Measurements from ENCODE around the gene ASB4.
"Not testable (repeated sequence)": the region's sequence is repeated elsewhere in the genome, so short reads cannot be mapped to it uniquely, and the experiment has no call there.

The ASB4 gene

DNA sequence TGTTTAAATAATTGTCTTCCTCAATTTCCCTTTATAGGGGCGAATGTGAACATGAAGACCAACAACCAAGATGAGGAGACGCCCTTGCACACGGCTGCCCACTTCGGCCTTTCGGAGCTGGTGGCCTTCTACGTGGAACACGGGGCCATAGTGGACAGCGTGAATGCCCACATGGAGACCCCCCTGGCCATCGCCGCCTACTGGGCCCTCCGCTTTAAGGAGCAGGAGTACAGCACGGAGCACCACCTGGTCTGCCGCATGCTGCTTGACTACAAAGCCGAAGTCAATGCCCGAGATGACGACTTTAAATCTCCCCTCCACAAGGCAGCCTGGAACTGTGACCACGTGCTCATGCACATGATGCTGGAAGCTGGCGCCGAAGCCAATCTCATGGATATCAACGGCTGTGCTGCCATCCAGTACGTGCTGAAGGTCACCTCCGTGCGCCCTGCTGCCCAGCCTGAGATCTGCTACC is 42.1 kb downstream of the ASB4 start:
- DNase-seq, result no peak

DNA sequence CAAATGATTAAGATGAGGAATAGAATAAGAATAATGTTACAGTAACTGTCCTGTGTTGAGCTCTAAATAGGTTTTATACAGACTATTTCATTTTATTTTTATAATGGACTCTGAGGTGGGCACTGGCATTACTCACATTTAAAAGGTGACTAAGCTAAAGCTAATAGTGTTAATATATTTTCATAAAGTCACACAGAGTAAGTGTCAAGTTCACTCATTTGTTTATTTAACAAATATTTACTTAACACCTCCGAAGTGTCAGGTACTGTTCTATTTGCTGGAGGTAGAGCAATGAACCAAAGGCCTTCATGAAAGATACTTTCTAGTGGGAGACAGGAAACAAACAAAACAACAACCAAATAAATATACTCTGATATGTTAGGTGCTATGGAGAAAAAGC is 44.0 kb downstream of the ASB4 start:
- DNase-seq, result no peak

DNA sequence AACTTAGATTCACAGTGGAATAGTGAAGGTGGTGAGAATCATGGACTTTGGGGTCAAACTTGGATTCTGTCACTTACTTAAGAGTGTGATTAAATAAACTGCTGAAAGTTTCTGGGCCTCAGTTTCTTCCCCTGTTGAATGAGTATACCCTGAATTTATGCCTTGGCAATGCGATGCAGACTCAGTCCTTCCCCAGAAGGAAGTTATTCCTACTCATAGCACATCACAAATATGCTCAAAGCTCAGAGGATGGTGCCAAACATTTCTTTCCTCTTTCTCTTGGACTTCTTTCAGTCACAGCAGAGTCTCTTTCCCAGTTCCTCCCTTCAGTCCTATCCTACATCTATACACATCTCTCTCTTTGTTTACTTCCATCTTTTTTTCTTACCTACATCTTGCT is 45.1 kb downstream of the ASB4 start:
- no peak for DNase-seq

DNA sequence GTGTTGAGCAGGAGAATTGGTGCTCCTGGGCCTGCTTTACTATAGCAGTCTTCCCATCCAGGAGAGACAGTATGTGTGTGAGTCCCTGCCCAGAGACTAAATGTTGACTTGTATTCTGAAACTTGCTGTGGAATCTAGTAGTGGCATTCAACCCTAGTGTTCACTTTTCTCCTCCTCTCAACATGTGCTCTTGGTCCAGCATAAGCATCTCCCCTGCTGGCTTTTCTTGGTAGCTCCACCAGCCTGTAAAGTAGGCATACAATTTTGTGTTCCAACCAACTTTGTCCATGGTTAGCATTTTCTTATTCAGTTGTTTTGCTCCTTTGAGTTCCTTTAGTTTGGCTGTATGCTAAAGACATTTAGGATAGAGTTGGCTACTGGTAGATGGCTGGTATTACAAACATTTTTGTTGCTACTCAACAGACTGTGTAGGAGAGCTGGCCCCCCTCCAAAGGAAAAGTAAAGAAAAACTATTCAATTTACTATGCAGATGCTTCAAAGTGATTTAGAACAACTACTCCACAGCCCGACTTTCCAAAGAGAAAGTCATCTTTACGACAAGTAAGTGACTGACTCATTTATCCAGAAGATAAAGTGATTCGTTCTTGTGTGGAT is 46.0 kb downstream of the ASB4 start:
- no peak for DNase-seq

- no peak for DNase-seq
Measured at GRCh38 chr7:95534796-95535195, 49.1 kb downstream of the ASB4 start.

GRCh38 chr7:95535662-95536061 is 49.9 kb downstream of the ASB4 start:
- DNase-seq, result no peak

DNA sequence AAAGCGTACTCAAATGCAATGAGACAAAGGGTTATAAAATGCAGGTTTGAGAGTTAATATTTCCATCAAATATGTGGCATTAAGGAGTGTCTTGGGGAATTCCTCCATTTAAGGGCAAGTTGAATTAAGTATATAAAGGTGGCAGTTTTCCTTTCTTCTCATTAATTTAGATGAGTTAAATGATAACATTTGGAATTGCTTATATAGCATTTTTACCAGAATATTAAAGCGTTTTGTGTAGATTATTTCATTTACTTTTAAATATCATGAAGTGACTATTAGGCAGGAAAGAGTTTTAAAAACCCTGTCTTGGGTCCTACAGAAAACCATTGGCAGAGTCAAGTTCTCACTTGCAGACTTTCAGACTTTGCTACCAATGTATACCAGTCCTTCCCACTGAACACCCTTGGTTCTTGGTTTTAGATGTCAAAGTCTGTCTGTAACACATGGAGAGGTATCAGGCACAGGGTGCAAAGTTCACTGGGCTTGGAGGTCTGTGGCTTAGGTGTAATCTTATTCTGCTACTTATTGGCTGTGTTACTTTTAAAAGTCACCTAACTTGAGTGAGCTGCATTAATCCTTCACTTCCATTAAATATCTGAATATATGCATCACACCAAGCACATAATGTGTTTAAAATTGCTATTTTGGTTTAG is 51.0 kb downstream of the ASB4 start:
- DNase-seq, result no peak

- DNase-seq, result no peak
Measured at GRCh38 chr7:95537468-95537867, 51.7 kb downstream of the ASB4 start.

- no peak for DNase-seq
Measured at GRCh38 chr7:95539426-95539825, 53.7 kb downstream of the ASB4 start.

- DNase-seq, result no peak
Measured at GRCh38 chr7:95540366-95540765, 54.6 kb downstream of the ASB4 start.

DNA sequence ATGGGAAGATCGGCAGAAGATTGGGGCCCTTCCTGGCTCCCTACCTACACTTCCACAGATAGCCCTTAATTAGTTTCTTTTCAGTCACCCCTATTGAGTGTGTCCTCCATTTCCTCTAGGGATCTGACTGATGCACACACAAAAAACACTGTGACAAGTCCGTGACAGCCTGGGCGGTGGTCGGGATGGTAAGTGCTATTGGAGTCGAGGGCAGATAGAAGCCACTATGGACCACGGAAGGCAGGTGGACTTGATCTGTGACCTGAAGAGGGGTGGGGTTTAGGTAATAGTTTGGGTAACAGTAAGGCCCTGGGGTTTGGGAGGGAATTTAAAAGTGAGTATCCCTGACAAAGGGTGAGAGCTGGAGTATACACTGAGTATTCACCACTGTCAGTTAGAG is 57.6 kb downstream of the ASB4 start:
- DNase-seq, result no peak

DNA sequence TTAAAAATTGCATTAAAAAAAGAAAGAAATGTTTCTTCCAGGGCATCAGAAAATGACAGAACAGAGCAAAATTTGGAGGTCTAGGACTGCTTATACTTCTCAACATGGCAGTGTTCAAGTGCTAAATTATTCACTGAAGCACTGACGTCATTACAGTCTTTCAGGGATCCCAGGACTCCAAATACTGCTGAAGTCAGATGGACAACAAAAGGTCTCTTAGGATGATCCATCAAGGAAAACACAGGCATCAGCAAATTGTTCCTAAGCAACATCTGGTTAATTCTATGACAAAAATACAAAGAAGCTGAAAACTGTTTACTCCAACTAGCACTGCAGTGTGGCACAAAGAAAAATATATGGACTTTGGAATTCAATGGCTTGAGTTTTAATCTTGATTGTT is 58.4 kb downstream of the ASB4 start:
- no peak for DNase-seq

- DNase-seq, result no peak
Measured at GRCh38 chr7:95545007-95545615, 59.4 kb downstream of the ASB4 start.

DNA sequence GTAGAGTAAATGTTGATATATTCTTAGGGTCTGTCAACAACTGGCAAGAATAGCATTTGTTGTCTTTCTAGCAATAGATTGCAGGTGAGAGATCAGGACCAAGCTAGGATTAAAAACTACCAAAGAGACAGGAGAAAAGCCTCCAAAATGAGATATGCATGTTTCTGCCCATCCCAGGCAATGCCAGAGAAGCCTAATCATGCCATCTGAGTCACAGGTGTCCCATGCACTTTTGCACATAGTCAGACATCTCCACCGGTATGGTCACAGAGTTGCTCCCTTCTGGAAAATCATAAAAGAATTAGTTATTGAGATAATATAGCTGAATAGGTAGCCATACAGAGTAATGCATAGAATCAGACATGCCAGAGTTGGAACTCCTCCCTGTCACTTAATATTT is 59.9 kb downstream of the ASB4 start:
- DNase-seq, result no peak

DNA sequence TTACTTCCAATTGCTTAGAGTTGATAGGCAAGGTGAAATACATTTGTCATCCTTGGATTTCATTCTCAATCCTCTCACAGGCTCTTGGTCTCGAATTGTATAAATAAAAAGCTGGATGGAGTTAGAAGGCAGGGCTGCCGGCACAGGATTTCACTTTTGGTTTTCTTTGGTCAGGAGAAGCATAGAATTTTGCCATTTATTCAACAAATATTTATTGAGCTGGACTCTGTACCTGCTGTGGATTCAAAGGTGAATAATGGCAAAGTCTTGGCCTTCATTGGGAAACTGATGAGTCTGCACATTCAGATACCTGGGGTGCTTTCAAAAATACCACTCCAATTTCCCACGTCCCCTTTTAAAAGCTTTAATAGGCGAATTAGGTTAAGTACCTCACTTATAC is 60.9 kb downstream of the ASB4 start:
- DNase-seq, result no peak

GRCh38 chr7:95547361-95548348 is 61.9 kb downstream of the ASB4 start:
- no peak for DNase-seq

- DNase-seq, result no peak
Measured at GRCh38 chr7:95549818-95550529, 64.2 kb downstream of the ASB4 start.

- no peak for DNase-seq
Measured at GRCh38 chr7:95550546-95550945, 64.8 kb downstream of the ASB4 start.

GRCh38 chr7:95552010-95552926 is 66.5 kb downstream of the ASB4 start:
- DNase-seq, result not testable (repeated sequence)

DNA sequence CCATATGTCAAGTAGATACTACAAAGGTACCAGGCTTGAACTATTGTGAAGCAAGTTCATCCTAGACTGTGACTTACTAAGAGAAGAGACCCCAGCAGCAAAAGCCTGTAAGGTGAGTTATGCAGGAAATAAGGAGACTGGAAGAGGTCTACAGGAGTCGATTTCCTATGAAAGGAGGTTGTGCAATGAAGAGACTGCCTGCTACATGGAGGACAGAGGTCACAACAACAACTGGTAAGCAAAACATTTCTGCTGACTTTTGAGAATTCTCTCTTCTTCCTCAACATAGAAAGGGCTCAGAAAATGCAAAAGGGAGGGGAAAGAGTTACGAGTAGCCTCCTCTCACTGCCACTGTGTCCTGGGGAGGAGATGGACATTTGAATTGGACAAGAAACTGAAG is 68.2 kb downstream of the ASB4 start:
- DNase-seq, result no peak

- no peak for DNase-seq
Measured at GRCh38 chr7:95556777-95557176, 71.0 kb downstream of the ASB4 start.

Measured in activated CD4-positive, alpha-beta T cell treated with anti-CD3 and anti-CD28 coated beads for 1 hour (primary cell).